ENCODE data around the gene IMMP2L. TPM values are rescaled to one million over a fixed set of nuclear protein-coding genes. Genes with fewer than 3 reads are reported as not detected.
"Not testable (repeated sequence)": the region's sequence is repeated elsewhere in the genome, so short reads cannot be mapped to it uniquely, and the experiment has no call there.

IMMP2L gene
- total RNA-seq, 1 donor = 19.9 TPM

DNA sequence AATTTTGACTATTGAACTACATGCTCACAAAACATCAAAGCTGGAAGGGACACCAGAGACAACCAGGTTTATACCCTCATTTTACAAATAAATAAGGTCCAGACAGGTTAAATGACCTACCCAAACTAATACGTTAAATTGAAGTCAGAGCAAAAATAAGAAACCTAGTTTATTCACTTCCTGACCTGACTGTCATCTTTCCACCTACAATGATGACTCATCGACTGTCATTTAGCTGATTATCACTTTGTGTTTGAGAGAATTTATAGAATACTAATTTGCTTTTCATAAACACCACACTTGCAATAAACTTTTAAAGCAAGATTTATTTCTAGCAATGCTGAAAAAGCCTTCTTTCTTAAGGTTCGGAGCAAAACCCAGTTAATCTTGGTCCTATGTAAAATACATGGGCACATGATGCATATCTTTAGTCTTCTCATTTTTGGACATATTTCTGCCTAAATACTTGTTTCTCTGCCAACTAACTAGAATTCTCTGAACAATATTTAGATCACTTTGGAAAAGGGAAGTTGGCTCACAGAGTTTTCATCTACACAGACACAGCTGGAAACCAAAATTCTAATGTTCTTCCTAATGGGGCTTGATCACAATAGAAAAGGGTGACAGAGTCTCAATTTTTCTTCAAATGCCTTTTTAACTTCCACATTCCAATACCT lies 488.1 kb downstream of the IMMP2L start:
- Histone ChIP-seq H3K36me3 (ENCODE audit: insufficient read depth, low read length) (no peaks in the 10 kb centered on the region), H3K27ac (ENCODE audit: low read depth, low read length) (no peak overlapping the region), H3K79me2 (ENCODE audit: insufficient read depth, low read length) (no peaks in the 10 kb centered on the region), H3K27me3 (ENCODE audit: insufficient read depth, low read length) (no peaks in the 10 kb centered on the region), H2AFZ (ENCODE audit: low read length) (no peak overlapping the region), H3K9me3 (ENCODE audit: low read depth, low read length) (no peaks in the 10 kb centered on the region), H3K4me1 (ENCODE audit: insufficient read depth, low read length) (peaks cover 6% of the 10 kb centered on the region), H4K20me1 (ENCODE audit: insufficient read depth, low read length) (no peaks in the 10 kb centered on the region), H3K4me3 (ENCODE audit: insufficient read depth, low read length) (no peak overlapping the region), H3K4me2 (ENCODE audit: insufficient read depth, low read length) (no peak overlapping the region)
- TF ChIP-seq, protein P1, sequence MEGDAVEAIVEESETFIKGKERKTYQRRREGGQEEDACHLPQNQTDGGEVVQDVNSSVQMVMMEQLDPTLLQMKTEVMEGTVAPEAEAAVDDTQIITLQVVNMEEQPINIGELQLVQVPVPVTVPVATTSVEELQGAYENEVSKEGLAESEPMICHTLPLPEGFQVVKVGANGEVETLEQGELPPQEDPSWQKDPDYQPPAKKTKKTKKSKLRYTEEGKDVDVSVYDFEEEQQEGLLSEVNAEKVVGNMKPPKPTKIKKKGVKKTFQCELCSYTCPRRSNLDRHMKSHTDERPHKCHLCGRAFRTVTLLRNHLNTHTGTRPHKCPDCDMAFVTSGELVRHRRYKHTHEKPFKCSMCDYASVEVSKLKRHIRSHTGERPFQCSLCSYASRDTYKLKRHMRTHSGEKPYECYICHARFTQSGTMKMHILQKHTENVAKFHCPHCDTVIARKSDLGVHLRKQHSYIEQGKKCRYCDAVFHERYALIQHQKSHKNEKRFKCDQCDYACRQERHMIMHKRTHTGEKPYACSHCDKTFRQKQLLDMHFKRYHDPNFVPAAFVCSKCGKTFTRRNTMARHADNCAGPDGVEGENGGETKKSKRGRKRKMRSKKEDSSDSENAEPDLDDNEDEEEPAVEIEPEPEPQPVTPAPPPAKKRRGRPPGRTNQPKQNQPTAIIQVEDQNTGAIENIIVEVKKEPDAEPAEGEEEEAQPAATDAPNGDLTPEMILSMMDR (IDR thresholded peaks at IDR 0.05; ENCODE audit: extremely low read depth, low read depth, low read length) = no peak
- DNase-seq (ENCODE audit: insufficient read length, low spot score, missing footprints) = no peak

DNA sequence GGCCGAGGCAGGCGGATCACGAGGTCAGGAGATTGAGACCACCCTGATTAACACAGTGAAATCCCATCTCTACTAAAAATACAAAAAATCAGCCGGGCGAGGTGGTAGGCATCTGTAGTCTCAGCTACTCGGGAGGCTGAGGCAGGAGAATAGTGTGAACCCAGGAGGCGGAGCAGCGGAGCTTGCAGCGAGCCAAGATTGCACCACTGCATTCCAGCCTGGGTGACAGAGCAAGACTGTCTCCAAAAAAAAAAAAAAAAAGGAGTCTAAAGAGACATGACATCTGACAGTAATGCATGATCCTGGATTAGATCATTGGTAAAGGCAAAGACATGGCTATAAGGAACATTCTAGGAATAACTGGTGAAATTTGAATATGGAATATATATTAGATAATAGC lies 489.6 kb downstream of the IMMP2L start:
- H2AFZ ChIP-seq (ENCODE audit: low read length); H3K36me3 ChIP-seq (ENCODE audit: insufficient read depth, low read length); H3K4me3 ChIP-seq (ENCODE audit: insufficient read depth, low read length); H3K79me2 ChIP-seq (ENCODE audit: insufficient read depth, low read length); H3K9me3 ChIP-seq (ENCODE audit: low read depth, low read length); H3K4me2 ChIP-seq (ENCODE audit: insufficient read depth, low read length); DNase-seq (ENCODE audit: insufficient read length, low spot score, missing footprints); H3K4me1 ChIP-seq (ENCODE audit: insufficient read depth, low read length); H3K27ac ChIP-seq (ENCODE audit: low read depth, low read length); H3K27me3 ChIP-seq (ENCODE audit: insufficient read depth, low read length); H4K20me1 ChIP-seq (ENCODE audit: insufficient read depth, low read length): not testable (repeated sequence)

DNA sequence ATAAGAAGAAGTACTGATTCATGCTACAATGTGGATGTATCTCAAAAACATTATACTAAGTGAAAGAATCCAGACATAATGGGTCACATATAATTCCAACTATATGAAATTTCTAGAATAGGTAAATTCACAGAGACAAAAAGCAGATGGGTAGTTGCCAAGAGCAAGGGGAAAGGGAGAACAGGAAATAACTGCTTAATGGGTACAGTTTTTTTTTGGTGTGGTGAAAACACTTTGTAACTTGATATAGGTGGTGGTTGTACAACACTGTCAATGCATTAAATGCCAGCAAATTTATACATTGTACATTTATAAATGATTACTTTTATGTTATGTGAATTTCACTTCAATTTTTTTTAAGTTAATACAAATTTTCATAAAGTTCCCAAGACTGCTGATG lies 490.7 kb downstream of the IMMP2L start:
- Histone ChIP-seq H3K27me3 (ENCODE audit: insufficient read depth, low read length) (no peaks in the 10 kb centered on the region), H3K9me3 (ENCODE audit: low read depth, low read length) (no peaks in the 10 kb centered on the region), H3K4me1 (ENCODE audit: insufficient read depth, low read length) (peaks cover 6% of the 10 kb centered on the region), H3K4me2 (ENCODE audit: insufficient read depth, low read length) (no peak overlapping the region), H3K79me2 (ENCODE audit: insufficient read depth, low read length) (no peaks in the 10 kb centered on the region), H3K4me3 (ENCODE audit: insufficient read depth, low read length) (no peak overlapping the region), H2AFZ (ENCODE audit: low read length) (no peak overlapping the region), H3K36me3 (ENCODE audit: insufficient read depth, low read length) (no peaks in the 10 kb centered on the region), H4K20me1 (ENCODE audit: insufficient read depth, low read length) (no peaks in the 10 kb centered on the region), H3K27ac (ENCODE audit: low read depth, low read length) (no peak overlapping the region)
- TF ChIP-seq, protein P1 (IDR thresholded peaks at IDR 0.05; ENCODE audit: extremely low read depth, low read depth, low read length) = no peak
- DNase-seq (ENCODE audit: insufficient read length, low spot score, missing footprints) = no peak

DNA sequence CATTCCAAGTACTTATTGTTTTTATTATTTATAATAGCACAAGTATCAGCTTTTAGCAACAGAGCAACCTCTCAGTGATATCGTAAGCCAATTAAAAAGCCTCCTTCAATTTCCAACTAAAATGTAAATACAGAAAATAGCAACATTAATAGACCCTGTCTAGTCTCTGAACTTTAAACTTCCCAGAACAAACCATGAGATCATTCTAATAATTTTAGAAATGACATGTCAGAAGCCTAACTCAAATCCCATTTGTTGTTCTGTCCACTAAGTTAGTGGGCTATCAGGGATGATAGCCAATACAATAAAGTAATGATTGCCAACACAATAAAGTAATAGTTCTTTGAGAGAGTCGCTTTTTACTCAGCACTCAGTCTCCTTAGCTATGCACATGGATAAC lies 493.7 kb downstream of the IMMP2L start:
- no peaks in the 10 kb centered on the region for H4K20me1 ChIP-seq (ENCODE audit: insufficient read depth, low read length)
- H3K9me3 ChIP-seq (ENCODE audit: low read depth, low read length) = no peaks in the 10 kb centered on the region
- H3K4me2 ChIP-seq (ENCODE audit: insufficient read depth, low read length) = no peak overlapping the region
- H3K27ac ChIP-seq (ENCODE audit: low read depth, low read length) = no peak overlapping the region
- DNase-seq (ENCODE audit: insufficient read length, low spot score, missing footprints) = no peak
- TF ChIP-seq, protein P1 (IDR thresholded peaks at IDR 0.05; ENCODE audit: extremely low read depth, low read depth, low read length) = no peak
- H3K4me1 ChIP-seq (ENCODE audit: insufficient read depth, low read length) = no peaks in the 10 kb centered on the region
- H3K79me2 ChIP-seq (ENCODE audit: insufficient read depth, low read length) = no peaks in the 10 kb centered on the region
- H3K4me3 ChIP-seq (ENCODE audit: insufficient read depth, low read length) = no peak overlapping the region
- H3K27me3 ChIP-seq (ENCODE audit: insufficient read depth, low read length) = no peaks in the 10 kb centered on the region
- no peak overlapping the region for H2AFZ ChIP-seq (ENCODE audit: low read length)
- no peaks in the 10 kb centered on the region for H3K36me3 ChIP-seq (ENCODE audit: insufficient read depth, low read length)

Data from osteoblast (primary cell).